Uterus (tissue), 2 donors: ENCODE data around the gene TMEM132A.

Experiments used
- CTCF ChIP-seq, 4 experiments: fragments of 200-600 bp in 2 of 4; fragments of 450-650 bp in 2 of 4; sonication (generic) in 2 of 4; IDR thresholded peaks; one replicate each; pipeline ENCODE4 v1.5.1; 2016 to 2019; ENCODE audit warnings: antibody characterized with exemption in 4 of 4, mild to moderate bottlenecking in 2 of 4, moderate library complexity in 1 of 4
- POLR2A ChIP-seq, 2 donors: fragments of 450-650 bp; IDR thresholded peaks; one replicate each; pipeline ENCODE4 v1.6.1; 2016; ENCODE audit warnings: antibody characterized with exemption in 2 of 2, mild to moderate bottlenecking in 1 of 2, moderate library complexity in 1 of 2

GRCh38 chr11:60924110-60924905 is at the start of gene TMEM132A:
- TF ChIP-seq CTCF (IDR thresholded peaks at IDR 0.05) (peak in 1 of 4 experiments; percentile 25), POLR2A (IDR thresholded peaks at IDR 0.05) (peak; percentile 30 to 40)
